ENCODE measurements around the gene ARMH3. TPM values are rescaled to one million over a fixed set of nuclear protein-coding genes. Genes with fewer than 3 reads are reported as not detected.
A peak's percentile ranks its signal among the peaks of the same experiment; 100 is the strongest.

ARMH3 gene
- total RNA-seq, 1 donor = 12.4 TPM

- no peak for DNase-seq (ENCODE audit: low read depth in 2 of 3, low spot score in 2 of 3)
Measured at GRCh38 chr10:101902032-101902819, 153.7 kb downstream of the ARMH3 start.

GRCh38 chr10:101901340-101901739 is 154.6 kb downstream of the ARMH3 start:
- DNase-seq (ENCODE audit: low read depth in 2 of 3, low spot score in 2 of 3) = no peak

DNA sequence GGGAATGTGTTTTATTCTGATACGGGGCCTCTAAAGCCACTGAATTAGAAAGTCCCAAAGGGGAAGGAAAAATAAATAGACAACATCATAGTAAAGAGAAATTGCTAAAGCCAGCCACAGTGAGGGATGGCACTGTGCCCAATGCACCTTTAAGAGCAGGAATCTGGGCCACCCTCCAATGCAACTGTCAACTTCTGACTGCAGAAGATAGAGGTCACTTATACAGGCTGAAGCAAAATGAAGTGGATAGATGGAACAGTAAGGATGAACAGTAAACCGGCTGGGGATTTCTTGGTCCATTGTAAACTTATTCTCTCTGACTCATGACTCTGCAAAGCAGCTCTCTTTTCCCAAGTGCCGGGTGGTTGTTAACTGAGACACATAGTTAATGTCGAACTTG is 158.3 kb downstream of the ARMH3 start:
- DNase-seq (ENCODE audit: low read depth in 2 of 3, low spot score in 2 of 3) = no peak

- DNase-seq (ENCODE audit: low read depth in 2 of 3, low spot score in 2 of 3) = no peak
Measured at GRCh38 chr10:101896225-101896877, 159.6 kb downstream of the ARMH3 start.

- DNase-seq (ENCODE audit: low read depth in 2 of 3, low spot score in 2 of 3) = no peak
Measured at GRCh38 chr10:101895781-101896180, 160.2 kb downstream of the ARMH3 start.

DNA sequence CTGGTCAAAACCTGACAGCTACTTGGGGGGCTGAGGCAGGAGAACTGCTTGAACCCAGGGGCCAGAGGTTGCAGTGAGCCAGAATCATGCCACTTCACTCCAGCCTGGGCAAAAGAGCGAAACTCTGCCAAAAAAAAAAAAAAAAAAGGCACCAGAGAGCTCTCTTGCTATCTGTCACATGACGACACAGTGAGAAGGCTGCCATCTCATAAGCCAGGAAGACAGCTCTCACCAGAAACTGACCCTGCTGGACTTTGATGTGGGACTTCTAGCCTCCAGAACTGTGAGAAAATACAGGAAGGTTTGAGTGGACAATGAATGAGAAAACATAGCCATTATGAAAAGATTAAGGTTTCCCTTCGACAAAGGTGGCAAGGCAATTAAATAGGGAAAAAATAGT is 161.2 kb downstream of the ARMH3 start:
- DNase-seq (ENCODE audit: low read depth in 2 of 3, low spot score in 2 of 3) = no peak

DNA sequence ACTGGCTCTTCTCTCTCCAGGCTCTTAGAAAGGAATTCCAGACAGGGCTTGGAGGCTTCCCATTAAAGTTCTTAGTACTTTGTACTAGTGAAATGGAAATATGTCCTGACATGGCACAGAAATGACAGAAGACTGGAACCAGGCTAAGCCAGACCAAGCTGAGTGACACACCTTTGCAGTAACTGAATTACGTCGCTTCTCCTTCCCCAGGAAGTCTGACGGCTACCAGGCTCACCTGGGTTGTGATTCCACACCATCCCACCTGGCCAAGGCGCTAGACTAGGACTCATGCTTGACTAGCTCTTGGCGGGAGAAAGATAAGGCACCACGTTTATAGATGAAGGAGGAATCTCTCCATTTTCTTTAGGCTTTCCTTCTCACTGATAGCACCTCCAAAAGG is 161.7 kb downstream of the ARMH3 start:
- DNase-seq (ENCODE audit: low read depth in 2 of 3, low spot score in 2 of 3) = no peak

GRCh38 chr10:101893510-101894120 is 162.4 kb downstream of the ARMH3 start:
- no peak for DNase-seq (ENCODE audit: low read depth in 2 of 3, low spot score in 2 of 3)

DNA sequence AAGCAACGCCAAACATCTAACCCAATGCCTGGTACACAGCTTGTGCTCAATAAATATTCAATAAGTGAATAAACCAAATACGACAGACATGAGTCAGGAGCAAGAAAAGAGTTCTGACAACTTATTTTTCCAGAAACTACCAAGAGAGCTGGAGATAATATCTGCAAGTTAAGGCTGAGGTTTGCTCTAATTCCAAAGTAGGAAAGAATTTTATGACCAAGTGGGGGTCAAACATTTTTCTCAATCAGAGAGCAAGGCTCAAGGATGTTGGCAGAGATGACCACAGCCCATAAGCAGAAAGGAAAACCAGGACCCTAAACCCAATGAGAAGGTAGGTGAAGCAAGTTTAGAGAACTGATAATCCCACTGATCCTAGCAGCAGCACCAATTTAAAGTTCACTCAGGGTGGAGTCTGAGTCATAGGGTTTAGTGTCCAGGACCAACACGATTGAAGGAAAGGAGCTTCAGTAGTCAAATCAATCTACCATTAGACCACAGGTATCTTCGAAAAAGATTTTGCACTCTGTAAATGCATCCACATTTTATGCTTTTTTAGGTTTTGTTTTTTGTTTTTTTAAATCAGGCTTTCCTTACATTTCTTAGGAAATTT is 163.1 kb downstream of the ARMH3 start:
- no peak for DNase-seq (ENCODE audit: low read depth in 2 of 3, low spot score in 2 of 3)

- DNase-seq (ENCODE audit: low read depth in 2 of 3, low spot score in 2 of 3) = peak; percentile 16 to 79 (median 55)
Measured at GRCh38 chr10:101889256-101890210, 166.4 kb downstream of the ARMH3 start.

- no peak for DNase-seq (ENCODE audit: low read depth in 2 of 3, low spot score in 2 of 3)
Measured at GRCh38 chr10:101888251-101888949, 167.6 kb downstream of the ARMH3 start.

DNA sequence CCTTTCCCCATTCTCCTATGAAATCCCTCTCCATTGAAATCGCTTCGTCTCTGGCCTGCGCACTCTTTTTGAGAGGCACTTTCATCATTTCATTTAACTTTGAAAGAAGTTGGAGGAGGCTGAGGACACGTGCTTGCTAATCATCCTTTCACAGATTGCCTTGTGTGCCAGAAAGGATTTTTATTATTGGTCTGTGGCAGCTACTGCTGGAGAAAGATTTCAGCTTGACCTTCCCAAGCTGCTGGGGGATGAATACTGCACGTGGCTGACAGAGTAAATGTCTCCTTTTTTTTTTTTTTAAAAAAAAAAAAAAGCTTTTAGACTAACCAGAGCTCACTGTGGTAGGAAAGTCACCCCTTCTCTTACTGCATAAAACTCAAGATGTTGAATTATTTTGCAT is 168.2 kb downstream of the ARMH3 start:
- no peak for DNase-seq (ENCODE audit: low read depth in 2 of 3, low spot score in 2 of 3)

GRCh38 chr10:101886521-101887312 is 169.3 kb downstream of the ARMH3 start:
- no peak for DNase-seq (ENCODE audit: low read depth in 2 of 3, low spot score in 2 of 3)

DNA sequence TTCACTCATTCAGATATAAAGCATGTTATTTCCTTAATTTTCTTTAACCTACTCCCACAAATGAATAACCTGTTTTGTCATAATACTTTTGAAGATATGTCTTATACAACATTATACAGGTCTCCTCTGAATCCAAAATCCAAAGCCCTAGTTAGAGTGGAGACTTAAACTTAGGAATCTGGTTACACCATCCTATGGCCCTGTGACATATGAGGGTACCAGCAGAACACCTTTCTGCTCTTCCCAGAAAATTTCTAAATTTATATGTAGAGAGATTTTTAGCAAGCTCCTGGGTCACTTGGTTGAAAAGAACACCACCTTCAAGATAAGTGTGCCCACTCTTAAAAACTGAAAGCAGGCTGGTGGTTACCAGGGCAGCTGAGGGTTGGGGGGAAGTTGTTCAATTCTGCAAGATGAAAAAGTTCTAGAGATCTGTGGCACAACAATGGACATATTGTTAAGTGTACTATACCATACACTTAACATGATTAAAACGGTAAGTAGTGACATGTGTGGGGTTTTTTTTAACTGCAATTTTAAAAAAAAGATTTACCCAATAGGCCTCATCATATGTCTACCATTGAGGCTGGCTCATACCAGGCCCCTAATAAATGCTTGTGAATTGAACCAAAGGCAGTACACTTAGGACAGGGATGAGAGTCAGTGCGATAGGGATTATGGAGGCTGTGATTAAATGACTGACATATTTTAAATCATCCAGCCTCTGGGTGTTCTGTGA is 174.8 kb downstream of the ARMH3 start:
- no peak for DNase-seq (ENCODE audit: low read depth in 2 of 3, low spot score in 2 of 3)

DNA sequence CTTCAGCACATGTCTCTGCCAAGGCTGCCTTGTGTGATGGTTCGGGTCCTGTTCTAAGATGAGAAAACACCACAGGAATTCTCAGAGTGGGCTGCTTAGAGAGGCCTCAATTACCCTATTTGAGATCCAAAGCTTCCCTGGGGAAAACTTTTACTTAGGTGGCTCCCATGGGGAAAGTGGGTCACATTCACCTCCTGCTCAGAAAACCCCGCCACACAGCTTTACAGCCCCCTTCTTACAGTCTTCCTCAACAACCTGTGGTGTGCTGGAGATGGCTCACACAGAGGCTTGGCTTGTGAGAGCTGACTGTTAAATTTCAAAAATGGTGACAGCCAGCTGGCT is 175.8 kb downstream of the ARMH3 start:
- no peak for DNase-seq (ENCODE audit: low read depth in 2 of 3, low spot score in 2 of 3)

GRCh38 chr10:101879456-101880231 is 176.3 kb downstream of the ARMH3 start:
- DNase-seq (ENCODE audit: low read depth in 2 of 3, low spot score in 2 of 3) = no peak

- DNase-seq (ENCODE audit: low read depth in 2 of 3, low spot score in 2 of 3) = no peak
Measured at GRCh38 chr10:101878869-101879268, 177.1 kb downstream of the ARMH3 start.

Data from hematopoietic multipotent progenitor cell (in vitro differentiated cells).